Osteoblast (primary cell): Measurements from ENCODE around the gene GRID1. TPM values are rescaled to one million over a fixed set of nuclear protein-coding genes. Genes with fewer than 3 reads are reported as not detected.

Source experiments
- DNase-seq: peaks from one replicate; pipeline ENCODE4 v3.0.0; 2011; ENCODE audit warnings: low spot score, mixed read lengths; ENCODE audit not compliant: insufficient read length; ENCODE audit errors: missing footprints
- H2AFZ ChIP-seq: 2 replicates; pipeline ENCODE4 v1.6.0; 2011; ENCODE audit warnings: mild to moderate bottlenecking, low read length
- H3K27ac ChIP-seq: 2 replicates; pipeline ENCODE4 v1.5.1; 2011; ENCODE audit warnings: mild to moderate bottlenecking, low read depth, low read length, moderate library complexity
- H3K27me3 ChIP-seq: 2 replicates; pipeline ENCODE4 v1.6.0; 2012; ENCODE audit warnings: mild to moderate bottlenecking, control low read depth, inconsistent platforms, low read length, moderate library complexity; ENCODE audit not compliant: insufficient read depth
- H3K36me3 ChIP-seq: 2 replicates; pipeline ENCODE4 v1.5.1; 2011; ENCODE audit warnings: mild to moderate bottlenecking, low read length, control low read depth, moderate library complexity; ENCODE audit not compliant: insufficient read depth
- H3K4me1 ChIP-seq: 2 replicates; pipeline ENCODE4 v1.5.1; 2011; ENCODE audit warnings: mild to moderate bottlenecking, low read length, control low read depth, moderate library complexity; ENCODE audit not compliant: insufficient read depth
- H3K4me2 ChIP-seq: 2 replicates; pipeline ENCODE4 v1.6.0; 2011; ENCODE audit warnings: mild to moderate bottlenecking, low read length; ENCODE audit not compliant: insufficient read depth
- H3K4me3 ChIP-seq: fragments of 200-600 bp; sonication (generic); 3 replicates; pipeline ENCODE4 v1.5.1; 2012; ENCODE audit warnings: mild to moderate bottlenecking, low read length, inconsistent platforms; ENCODE audit not compliant: insufficient read depth
- H3K79me2 ChIP-seq: 2 replicates; pipeline ENCODE4 v1.6.0; 2012; ENCODE audit warnings: mild to moderate bottlenecking, low read length, control low read depth, inconsistent platforms; ENCODE audit not compliant: insufficient read depth
- H3K9me3 ChIP-seq: 2 replicates; pipeline ENCODE4 v1.5.1; 2011; ENCODE audit warnings: low read depth, low read length, control low read depth
- H4K20me1 ChIP-seq: 2 replicates; pipeline ENCODE4 v1.6.0; 2012; ENCODE audit warnings: mild to moderate bottlenecking, low read length, control low read depth; ENCODE audit not compliant: insufficient read depth
- CTCF ChIP-seq: IDR thresholded peaks from 2 replicates; pipeline ENCODE4 v1.5.1; 2011; ENCODE audit warnings: mild to moderate bottlenecking, low read depth, low read length, moderate library complexity; ENCODE audit errors: extremely low read depth
- total RNA-seq: library from RNA; depleted of rRNA; stranded (reverse); fragments of >200 nt; gene quantifications from 2 replicates; pipeline ENCODE4 v1.2.3, GENCODE V29; 2012

Gene GRID1
- total RNA-seq, 1 donor = not detected

DNA sequence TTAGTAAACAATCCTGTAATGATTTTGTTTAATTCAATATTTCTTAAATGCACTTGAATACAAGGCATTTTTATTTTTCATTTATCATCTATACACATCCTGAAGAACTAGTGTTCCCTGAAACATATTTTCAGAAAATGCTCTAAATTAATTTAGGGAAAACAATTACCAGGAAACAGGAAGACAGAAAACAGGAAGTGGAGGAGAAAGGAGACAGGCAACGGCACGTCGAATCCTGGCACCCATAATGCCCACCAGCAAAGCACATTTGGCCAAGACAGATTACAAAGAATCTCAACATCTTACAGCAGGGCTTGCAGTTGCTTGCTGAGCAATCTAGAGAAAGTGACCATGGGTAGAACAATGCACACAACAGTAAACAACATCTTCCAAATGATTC is 571.1 kb downstream of the GRID1 start:
- H3K36me3 ChIP-seq = no peaks in the 10 kb centered on the region
- no peak overlapping the region for H3K4me3 ChIP-seq
- H3K9me3 ChIP-seq = no peaks in the 10 kb centered on the region
- H4K20me1 ChIP-seq = no peaks in the 10 kb centered on the region
- no peak for DNase-seq
- H3K27me3 ChIP-seq = no peaks in the 10 kb centered on the region
- H2AFZ ChIP-seq = no peak overlapping the region
- H3K79me2 ChIP-seq = no peaks in the 10 kb centered on the region
- no peak for TF ChIP-seq CTCF
- H3K27ac ChIP-seq = no peak overlapping the region
- no peaks in the 10 kb centered on the region for H3K4me1 ChIP-seq
- no peak overlapping the region for H3K4me2 ChIP-seq

- H3K9me3 ChIP-seq = no peaks in the 10 kb centered on the region
- H3K36me3 ChIP-seq = no peaks in the 10 kb centered on the region
- H3K27me3 ChIP-seq = no peaks in the 10 kb centered on the region
- no peaks in the 10 kb centered on the region for H3K4me1 ChIP-seq
- no peak overlapping the region for H2AFZ ChIP-seq
- DNase-seq = no peak
- H3K4me3 ChIP-seq = no peak overlapping the region
- no peak overlapping the region for H3K27ac ChIP-seq
- no peaks in the 10 kb centered on the region for H4K20me1 ChIP-seq
- TF ChIP-seq CTCF = no peak
- H3K4me2 ChIP-seq = no peak overlapping the region
- no peaks in the 10 kb centered on the region for H3K79me2 ChIP-seq
Observed at GRCh38 chr10:85794553-85794952, 572.0 kb downstream of the GRID1 start.

DNA sequence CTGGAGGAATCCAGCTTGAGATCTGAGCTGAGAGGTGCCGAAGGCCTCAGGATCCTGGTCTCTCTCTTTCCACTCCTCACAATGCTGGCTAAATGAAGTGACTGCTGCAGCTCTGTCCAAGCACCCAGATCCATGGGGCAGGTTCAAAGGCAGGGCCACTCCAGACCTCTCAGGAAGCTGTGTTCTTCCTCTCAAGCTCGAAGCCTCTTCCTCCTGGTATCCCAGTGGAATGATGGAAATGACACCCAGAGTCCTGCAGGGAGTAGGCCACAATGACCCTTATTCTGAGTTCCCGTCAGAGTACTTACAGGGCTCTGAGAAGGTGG is 574.1 kb downstream of the GRID1 start:
- H3K4me3 ChIP-seq = no peak overlapping the region
- DNase-seq = peak; percentile 35
- H3K4me1 ChIP-seq = no peaks in the 10 kb centered on the region
- no peak for TF ChIP-seq CTCF
- no peaks in the 10 kb centered on the region for H3K79me2 ChIP-seq
- no peak overlapping the region for H3K4me2 ChIP-seq
- H3K9me3 ChIP-seq = no peaks in the 10 kb centered on the region
- no peaks in the 10 kb centered on the region for H4K20me1 ChIP-seq
- H3K27me3 ChIP-seq = no peaks in the 10 kb centered on the region
- H3K36me3 ChIP-seq = no peaks in the 10 kb centered on the region
- H2AFZ ChIP-seq = no peak overlapping the region
- H3K27ac ChIP-seq = no peak overlapping the region

- Histone ChIP-seq H3K27me3 (no peaks in the 10 kb centered on the region), H3K36me3 (no peaks in the 10 kb centered on the region), H2AFZ (no peak overlapping the region), H3K4me1 (no peaks in the 10 kb centered on the region), H3K9me3 (no peaks in the 10 kb centered on the region), H3K4me3 (no peak overlapping the region), H3K4me2 (no peak overlapping the region), H4K20me1 (no peaks in the 10 kb centered on the region), H3K27ac (no peak overlapping the region), H3K79me2 (no peaks in the 10 kb centered on the region)
- peak; percentile 17 for DNase-seq
- TF ChIP-seq CTCF = no peak
Observed at GRCh38 chr10:85791818-85792532, 574.6 kb downstream of the GRID1 start.
